ENCODE data around the gene BPI.

DNA sequence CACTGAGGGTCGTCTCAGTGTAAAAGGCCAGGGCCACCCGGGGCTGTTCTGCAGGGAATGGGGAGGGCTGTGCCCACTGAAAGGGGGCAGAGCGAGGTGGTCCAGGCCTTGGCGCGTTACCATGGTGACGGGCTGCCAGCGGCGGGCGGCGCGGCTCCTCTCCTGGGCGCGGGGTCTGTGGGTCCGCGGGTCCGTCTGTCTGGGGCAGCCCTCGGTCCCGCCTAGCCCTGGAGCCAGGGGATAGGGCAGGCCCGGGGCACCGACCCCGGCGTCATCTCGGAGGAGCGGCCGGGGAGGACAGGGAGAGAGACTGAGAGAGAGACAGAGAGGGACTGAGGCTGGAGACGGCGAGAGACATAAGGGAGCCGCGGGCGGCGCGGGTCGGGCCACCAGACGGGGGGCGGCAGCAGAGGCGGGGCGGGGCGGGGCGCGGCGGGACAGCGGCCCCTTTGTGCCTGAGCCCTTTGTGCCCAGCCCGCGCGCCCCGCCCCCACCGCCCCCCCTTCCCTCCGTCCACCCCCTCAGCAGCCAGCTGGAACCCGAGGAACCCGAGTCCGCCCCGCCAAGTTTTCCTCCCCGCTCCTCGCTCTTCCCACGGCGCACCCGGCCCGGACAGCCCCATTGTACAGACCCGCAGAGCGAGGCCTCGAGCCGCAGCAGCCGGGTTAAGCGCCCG lies 43.4 kb upstream of the BPI start, which contains the start of gene KIAA1755:
- TF ChIP-seq, protein P1, sequence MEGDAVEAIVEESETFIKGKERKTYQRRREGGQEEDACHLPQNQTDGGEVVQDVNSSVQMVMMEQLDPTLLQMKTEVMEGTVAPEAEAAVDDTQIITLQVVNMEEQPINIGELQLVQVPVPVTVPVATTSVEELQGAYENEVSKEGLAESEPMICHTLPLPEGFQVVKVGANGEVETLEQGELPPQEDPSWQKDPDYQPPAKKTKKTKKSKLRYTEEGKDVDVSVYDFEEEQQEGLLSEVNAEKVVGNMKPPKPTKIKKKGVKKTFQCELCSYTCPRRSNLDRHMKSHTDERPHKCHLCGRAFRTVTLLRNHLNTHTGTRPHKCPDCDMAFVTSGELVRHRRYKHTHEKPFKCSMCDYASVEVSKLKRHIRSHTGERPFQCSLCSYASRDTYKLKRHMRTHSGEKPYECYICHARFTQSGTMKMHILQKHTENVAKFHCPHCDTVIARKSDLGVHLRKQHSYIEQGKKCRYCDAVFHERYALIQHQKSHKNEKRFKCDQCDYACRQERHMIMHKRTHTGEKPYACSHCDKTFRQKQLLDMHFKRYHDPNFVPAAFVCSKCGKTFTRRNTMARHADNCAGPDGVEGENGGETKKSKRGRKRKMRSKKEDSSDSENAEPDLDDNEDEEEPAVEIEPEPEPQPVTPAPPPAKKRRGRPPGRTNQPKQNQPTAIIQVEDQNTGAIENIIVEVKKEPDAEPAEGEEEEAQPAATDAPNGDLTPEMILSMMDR (conservative IDR thresholded peaks at IDR 0.05; ENCODE audit: low read length): no peak
- TF ChIP-seq EZH2phosphoT487 (IDR thresholded peaks at IDR 0.05; ENCODE audit: borderline replicate concordance, low read depth, low read length): no peak

Measured in OCI-LY7 (cell line).